Lower lobe of right lung (tissue), 2 donors: ENCODE results near the gene FAM217A. TPM values are rescaled to one million over a fixed set of nuclear protein-coding genes. Genes with fewer than 3 reads are reported as not detected.
A peak's percentile ranks its signal among the peaks of the same experiment; 100 is the strongest.

Experiments used
- ATAC-seq, 2 donors: fragments of 200-7000 bp; cut with Tn5 transposase; one replicate each; pipeline ENCODE4 v1.9.1; 2020 to 2022; ENCODE audit warnings: mild to moderate bottlenecking in 2 of 2, moderate library complexity in 2 of 2
- DNase-seq: peaks from one replicate; pipeline ENCODE4 v3.0.0-alpha.2; 2020
- H3K27ac ChIP-seq: fragments of 200-600 bp; one replicate; pipeline ENCODE4 v1.8.0; 2022
- H3K27me3 ChIP-seq: fragments of 200-600 bp; one replicate; pipeline ENCODE4 v1.8.0; 2022; ENCODE audit warnings: low read depth
- H3K36me3 ChIP-seq: fragments of 200-600 bp; one replicate; pipeline ENCODE4 v1.8.0; 2022; ENCODE audit warnings: mild to moderate bottlenecking
- H3K4me1 ChIP-seq: fragments of 200-600 bp; one replicate; pipeline ENCODE4 v1.8.0; 2022
- H3K4me3 ChIP-seq: fragments of 200-600 bp; one replicate; pipeline ENCODE4 v1.8.0; 2022; ENCODE audit warnings: mild to moderate bottlenecking
- H3K9me3 ChIP-seq: fragments of 200-600 bp; one replicate; pipeline ENCODE4 v1.8.0; 2022
- intact Hi-C: fragments of 100-400 bp; cut with DNase I; formaldehyde crosslinking; loops from one replicate; pipeline ENCODE4 v1.11.0; 2022
- total RNA-seq: library from RNA; stranded (reverse); fragmentation: NEBNext Ultra II Directional; extraction: Animal tissue kit (Norgen Biotek cat#: 25700); gene quantifications from one replicate; pipeline ENCODE4 v1.2.1, GENCODE V29; 2021
- TF ChIP-seq, protein P1 (sequence below): fragments of 200-600 bp; IDR thresholded peaks from one replicate; pipeline ENCODE4 v1.8.0; 2022; ENCODE audit warnings: antibody characterized with exemption, mild to moderate bottlenecking
- donor health status: DM: no; HTN: yes; CAD: no; lungs with severe emphysema.

Gene FAM217A
- total RNA-seq, 1 donor from 2014 or later: not detected

DNA sequence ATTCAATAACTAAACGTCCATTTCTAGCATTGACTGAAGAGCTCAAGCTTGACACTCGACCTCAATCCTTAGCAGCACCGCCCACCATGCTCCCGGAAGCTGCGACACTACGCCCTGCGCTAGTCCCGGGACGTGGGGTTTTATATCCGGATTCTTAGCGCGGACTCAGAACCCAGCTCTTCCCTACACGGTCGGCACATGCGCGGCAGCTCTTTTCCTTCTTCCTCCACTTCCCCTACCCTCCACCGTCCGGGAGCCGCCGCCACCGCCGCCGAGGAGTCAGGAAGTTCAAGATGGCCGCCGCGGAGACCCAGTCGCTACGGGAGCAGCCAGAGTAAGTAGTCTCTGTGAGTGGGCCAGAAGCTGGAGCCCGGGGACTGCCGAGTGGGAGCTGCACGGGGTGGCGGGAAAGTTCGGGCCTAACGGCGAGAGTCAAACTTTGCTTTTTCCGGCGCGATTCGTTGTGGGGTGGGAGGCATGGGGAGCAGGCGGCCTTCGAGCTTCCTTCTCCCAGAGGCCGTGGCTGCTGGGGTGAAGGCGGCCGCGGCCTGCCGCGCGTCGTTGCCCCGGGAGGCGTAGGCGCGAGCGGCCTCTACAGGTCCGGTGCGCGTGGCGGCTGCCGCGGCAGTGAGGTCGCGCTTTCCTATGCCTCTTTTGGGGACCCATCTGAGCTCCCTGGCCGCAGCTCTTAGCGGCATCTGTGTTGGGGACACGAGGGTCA is 57.6 kb downstream of the FAM217A start:
- H3K4me3 ChIP-seq: peak overlapping the region; percentile 79
- TF ChIP-seq, protein P1, sequence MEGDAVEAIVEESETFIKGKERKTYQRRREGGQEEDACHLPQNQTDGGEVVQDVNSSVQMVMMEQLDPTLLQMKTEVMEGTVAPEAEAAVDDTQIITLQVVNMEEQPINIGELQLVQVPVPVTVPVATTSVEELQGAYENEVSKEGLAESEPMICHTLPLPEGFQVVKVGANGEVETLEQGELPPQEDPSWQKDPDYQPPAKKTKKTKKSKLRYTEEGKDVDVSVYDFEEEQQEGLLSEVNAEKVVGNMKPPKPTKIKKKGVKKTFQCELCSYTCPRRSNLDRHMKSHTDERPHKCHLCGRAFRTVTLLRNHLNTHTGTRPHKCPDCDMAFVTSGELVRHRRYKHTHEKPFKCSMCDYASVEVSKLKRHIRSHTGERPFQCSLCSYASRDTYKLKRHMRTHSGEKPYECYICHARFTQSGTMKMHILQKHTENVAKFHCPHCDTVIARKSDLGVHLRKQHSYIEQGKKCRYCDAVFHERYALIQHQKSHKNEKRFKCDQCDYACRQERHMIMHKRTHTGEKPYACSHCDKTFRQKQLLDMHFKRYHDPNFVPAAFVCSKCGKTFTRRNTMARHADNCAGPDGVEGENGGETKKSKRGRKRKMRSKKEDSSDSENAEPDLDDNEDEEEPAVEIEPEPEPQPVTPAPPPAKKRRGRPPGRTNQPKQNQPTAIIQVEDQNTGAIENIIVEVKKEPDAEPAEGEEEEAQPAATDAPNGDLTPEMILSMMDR: peak; percentile 43
- H3K4me1 ChIP-seq: peaks cover 73% of the 10 kb centered on the region
- H3K36me3 ChIP-seq: no peaks in the 10 kb centered on the region
- peak; percentile 93 to 94 for ATAC-seq
- DNase-seq: peak; percentile 98
- intact Hi-C loops: no loop called here
- no peaks in the 10 kb centered on the region for H3K9me3 ChIP-seq
- H3K27me3 ChIP-seq: no peaks in the 10 kb centered on the region
- H3K27ac ChIP-seq: peak overlapping the region; percentile 97

DNA sequence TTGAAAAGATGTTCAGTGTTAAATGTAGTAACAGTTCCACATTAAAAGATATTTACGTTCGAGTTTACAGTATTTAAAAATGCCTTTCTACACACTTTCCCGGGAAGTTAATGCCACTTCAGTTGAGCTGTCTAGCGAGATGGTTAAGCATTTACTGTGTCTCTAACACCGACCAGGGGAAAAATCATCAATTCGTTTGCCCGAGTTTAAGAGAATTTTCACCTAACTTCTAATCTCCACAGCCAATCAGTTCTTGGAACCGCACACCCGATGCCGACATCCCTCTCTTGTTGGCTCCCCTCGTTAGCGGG is 58.2 kb downstream of the FAM217A start:
- H3K9me3 ChIP-seq: no peaks in the 10 kb centered on the region
- TF ChIP-seq, protein P1: no peak
- H3K27me3 ChIP-seq: no peaks in the 10 kb centered on the region
- peak overlapping the region; percentile 97 for H3K27ac ChIP-seq
- no peak for DNase-seq
- H3K4me3 ChIP-seq: peak overlapping the region; percentile 79
- H3K4me1 ChIP-seq: peaks cover 73% of the 10 kb centered on the region
- intact Hi-C loops: no loop called here
- no peaks in the 10 kb centered on the region for H3K36me3 ChIP-seq
- ATAC-seq: no peak

DNA sequence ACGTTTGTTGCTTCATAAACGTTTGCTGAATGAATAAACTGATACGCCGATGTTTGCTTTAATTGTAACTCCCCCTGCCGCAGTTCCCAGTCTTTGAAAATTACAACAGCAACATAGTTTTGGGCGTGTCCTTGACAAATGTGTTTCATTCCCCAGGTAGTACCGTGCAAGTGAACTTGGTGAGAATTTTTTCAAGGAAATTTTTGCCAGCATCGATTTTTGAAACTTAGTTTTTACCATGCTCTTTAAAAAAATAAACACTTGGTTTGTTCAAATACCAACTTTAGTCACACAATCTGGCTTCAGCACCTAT is 60.1 kb downstream of the FAM217A start:
- H3K9me3 ChIP-seq: no peaks in the 10 kb centered on the region
- no peaks in the 10 kb centered on the region for H3K36me3 ChIP-seq
- ATAC-seq (peak in 1 of 2 donors; percentile 0), DNase-seq (no peak)
- intact Hi-C loops: no loop called here
- H3K27me3 ChIP-seq: no peaks in the 10 kb centered on the region
- TF ChIP-seq, protein P1: no peak
- H3K4me3 ChIP-seq: peak overlapping the region; percentile 84
- H3K4me1 ChIP-seq: peaks cover 57% of the 10 kb centered on the region
- peak overlapping the region; percentile 98 for H3K27ac ChIP-seq

Other genes starting within 250 kb of the FAM217A start
- gene FAM50B, start 229.8 kb downstream of the FAM217A start, total RNA-seq: 10.6 TPM
- gene ECI2, start 56.4 kb upstream of the FAM217A start, total RNA-seq: 40.2 TPM